ENCODE measurements around the gene MEF2A.

GRCh38 chr15:99731336-99732123 lies 165.7 kb downstream of the MEF2A start:
- TF ChIP-seq CTCF (IDR thresholded peaks at IDR 0.05): no peak
- no peak for TF ChIP-seq EZH2 (IDR thresholded peaks at IDR 0.05)
